Measurements from ENCODE around the gene KCNK1. TPM values are rescaled to one million over a fixed set of nuclear protein-coding genes. Genes with fewer than 3 reads are reported as not detected.

KCNK1 gene
- total and polyA plus RNA-seq, 2 of the 4 experiments (the other 2 are of a cell fraction), result 0.90 to 1.6 TPM

DNA sequence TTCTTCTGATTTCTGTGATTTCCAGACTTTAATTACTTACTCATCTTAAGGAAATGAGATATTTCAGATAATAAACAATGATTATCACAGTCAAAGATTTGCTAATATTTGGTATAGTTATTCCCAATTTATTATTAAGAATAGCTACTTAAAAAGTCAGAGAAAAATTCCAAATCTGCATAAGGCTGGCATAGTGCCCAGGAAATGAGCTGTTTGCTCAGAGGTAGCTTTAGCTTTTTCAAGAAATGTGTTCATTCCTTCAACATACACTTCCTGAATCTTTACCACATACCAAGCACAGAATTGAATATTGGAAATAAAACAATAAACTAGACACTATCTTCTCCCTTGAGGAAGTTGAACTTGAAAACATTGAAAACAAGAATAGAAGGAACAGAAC, 44.3 kb upstream of the KCNK1 start:
- Histone ChIP-seq H3K27me3 (ENCODE audit: control insufficient read depth, insufficient read depth, low read length) (no peaks in the 10 kb centered on the region), H3K23ac (ENCODE audit: low read depth, low read length) (no peak overlapping the region), H4K5ac (ENCODE audit: low read depth, low read length) (no peak overlapping the region), H3K18ac (ENCODE audit: low read depth, low read length) (no peak overlapping the region), H3K9me3 (ENCODE audit: control insufficient read depth, insufficient read depth, low read length) (peaks cover 5% of the 10 kb centered on the region), H2BK15ac (ENCODE audit: low read depth, low read length) (no peak overlapping the region), H3K14ac (replicated peaks; ENCODE audit: low read depth, low read length) (no peak overlapping the region), H4K91ac (ENCODE audit: insufficient read depth, low read depth, low read length) (no peak overlapping the region), H3K4me1 (ENCODE audit: control insufficient read depth, insufficient read depth, low read length) (no peaks in the 10 kb centered on the region), H2AK9ac (replicated peaks; ENCODE audit: low read depth, low read length, poor library complexity) (no peak overlapping the region), H4K8ac (ENCODE audit: low read depth in 2 of 2, low read length in 2 of 2) (no peak overlapping the region), H2BK5ac (ENCODE audit: low read depth, low read length, poor library complexity, severe bottlenecking) (no peak overlapping the region), H2AFZ (replicated peaks; ENCODE audit: low read length, poor library complexity) (no peak overlapping the region), H2BK20ac (ENCODE audit: low read depth, low read length) (no peak overlapping the region), H3K4ac (ENCODE audit: low read depth, low read length) (no peak overlapping the region), H3K36me3 (ENCODE audit: control insufficient read depth, insufficient read depth, low read length) (no peaks in the 10 kb centered on the region), H2BK120ac (ENCODE audit: low read depth, low read length) (no peak overlapping the region), H3K4me3 (ENCODE audit: insufficient read depth, low read depth, low read length) (no peak overlapping the region), H3K56ac (ENCODE audit: extremely low read depth, insufficient read depth, low read length) (no peak overlapping the region), H2AK5ac (ENCODE audit: low read depth, low read length) (no peak overlapping the region), H3K9ac (ENCODE audit: low read depth, low read length) (no peak overlapping the region), H4K20me1 (ENCODE audit: insufficient read depth, low read length) (no peaks in the 10 kb centered on the region), H3K27ac (ENCODE audit: insufficient read depth, low read length) (no peak overlapping the region), H3K79me1 (ENCODE audit: low read depth in 1 of 2, low read length in 2 of 2) (no peaks in the 10 kb centered on the region), H3K4me2 (ENCODE audit: low read depth, low read length) (no peak overlapping the region), H3K9me1 (ENCODE audit: insufficient read depth, low read length) (no peaks in the 10 kb centered on the region)
- POLR2A ChIA-PET (ENCODE audit: unreplicated experiment), result no interaction called here
- CTCF ChIA-PET, result no interaction called here
- in situ Hi-C loops (cut with MboI; ENCODE audit: low sequenced_read_pairs), result no loop called here
- BruUV-seq (replicated peaks), result no TSS peak
- no peak for TF ChIP-seq RAD21 (IDR thresholded peaks at IDR 0.05; ENCODE audit: low read length)
- TF ChIP-seq, protein P1, sequence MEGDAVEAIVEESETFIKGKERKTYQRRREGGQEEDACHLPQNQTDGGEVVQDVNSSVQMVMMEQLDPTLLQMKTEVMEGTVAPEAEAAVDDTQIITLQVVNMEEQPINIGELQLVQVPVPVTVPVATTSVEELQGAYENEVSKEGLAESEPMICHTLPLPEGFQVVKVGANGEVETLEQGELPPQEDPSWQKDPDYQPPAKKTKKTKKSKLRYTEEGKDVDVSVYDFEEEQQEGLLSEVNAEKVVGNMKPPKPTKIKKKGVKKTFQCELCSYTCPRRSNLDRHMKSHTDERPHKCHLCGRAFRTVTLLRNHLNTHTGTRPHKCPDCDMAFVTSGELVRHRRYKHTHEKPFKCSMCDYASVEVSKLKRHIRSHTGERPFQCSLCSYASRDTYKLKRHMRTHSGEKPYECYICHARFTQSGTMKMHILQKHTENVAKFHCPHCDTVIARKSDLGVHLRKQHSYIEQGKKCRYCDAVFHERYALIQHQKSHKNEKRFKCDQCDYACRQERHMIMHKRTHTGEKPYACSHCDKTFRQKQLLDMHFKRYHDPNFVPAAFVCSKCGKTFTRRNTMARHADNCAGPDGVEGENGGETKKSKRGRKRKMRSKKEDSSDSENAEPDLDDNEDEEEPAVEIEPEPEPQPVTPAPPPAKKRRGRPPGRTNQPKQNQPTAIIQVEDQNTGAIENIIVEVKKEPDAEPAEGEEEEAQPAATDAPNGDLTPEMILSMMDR (conservative IDR thresholded peaks at IDR 0.05; ENCODE audit: low read depth, low read length), result no peak
- TF ChIP-seq, protein P2, sequence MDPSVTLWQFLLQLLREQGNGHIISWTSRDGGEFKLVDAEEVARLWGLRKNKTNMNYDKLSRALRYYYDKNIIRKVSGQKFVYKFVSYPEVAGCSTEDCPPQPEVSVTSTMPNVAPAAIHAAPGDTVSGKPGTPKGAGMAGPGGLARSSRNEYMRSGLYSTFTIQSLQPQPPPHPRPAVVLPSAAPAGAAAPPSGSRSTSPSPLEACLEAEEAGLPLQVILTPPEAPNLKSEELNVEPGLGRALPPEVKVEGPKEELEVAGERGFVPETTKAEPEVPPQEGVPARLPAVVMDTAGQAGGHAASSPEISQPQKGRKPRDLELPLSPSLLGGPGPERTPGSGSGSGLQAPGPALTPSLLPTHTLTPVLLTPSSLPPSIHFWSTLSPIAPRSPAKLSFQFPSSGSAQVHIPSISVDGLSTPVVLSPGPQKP (IDR thresholded peaks at IDR 0.05; ENCODE audit: borderline replicate concordance, low read depth, low read length), result no peak
- TF ChIP-seq FOS (IDR thresholded peaks at IDR 0.05; ENCODE audit: low read depth, low read length), result no peak
- no peak for TF ChIP-seq RCOR1 (IDR thresholded peaks at IDR 0.05; ENCODE audit: insufficient replicate concordance, low read length)
- no peak for TF ChIP-seq MAZ (IDR thresholded peaks at IDR 0.05; ENCODE audit: borderline replicate concordance, low read depth, low read length)
- no peak for TF ChIP-seq CHD1 (IDR thresholded peaks at IDR 0.05; ENCODE audit: low read depth, low read length)
- no peak for TF ChIP-seq NFE2L2 (IDR thresholded peaks at IDR 0.05; ENCODE audit: low read depth, low read length)
- no peak for TF ChIP-seq MAFK (IDR thresholded peaks at IDR 0.05; ENCODE audit: low read depth, low read length)
- TF ChIP-seq POLR2A (IDR thresholded peaks at IDR 0.05; ENCODE audit: low read depth, low read length), result no peak
- TF ChIP-seq, protein P3, sequence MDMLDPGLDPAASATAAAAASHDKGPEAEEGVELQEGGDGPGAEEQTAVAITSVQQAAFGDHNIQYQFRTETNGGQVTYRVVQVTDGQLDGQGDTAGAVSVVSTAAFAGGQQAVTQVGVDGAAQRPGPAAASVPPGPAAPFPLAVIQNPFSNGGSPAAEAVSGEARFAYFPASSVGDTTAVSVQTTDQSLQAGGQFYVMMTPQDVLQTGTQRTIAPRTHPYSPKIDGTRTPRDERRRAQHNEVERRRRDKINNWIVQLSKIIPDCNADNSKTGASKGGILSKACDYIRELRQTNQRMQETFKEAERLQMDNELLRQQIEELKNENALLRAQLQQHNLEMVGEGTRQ (IDR thresholded peaks at IDR 0.05; ENCODE audit: low read depth, low read length), result no peak
- no peak for TF ChIP-seq RFX5 (IDR thresholded peaks at IDR 0.05; ENCODE audit: low read depth, low read length)
- TF ChIP-seq BHLHE40 (IDR thresholded peaks at IDR 0.05; ENCODE audit: low read depth, low read length), result no peak
- TF ChIP-seq MXI1 (IDR thresholded peaks at IDR 0.05; ENCODE audit: borderline replicate concordance, low read depth, low read length), result no peak
- no peak for TF ChIP-seq CEBPB (IDR thresholded peaks at IDR 0.05; ENCODE audit: low read depth, low read length)
- no peak for TF ChIP-seq SMC3 (IDR thresholded peaks at IDR 0.05; ENCODE audit: low read depth, low read length)
- no peak for ATAC-seq (ENCODE audit: low read depth)
- no peak for DNase-seq
- intact Hi-C loops (cut with micrococcal nuclease), result no loop called here
- dilution Hi-C loops (cut with HindIII; ENCODE audit: low sequenced_read_pairs, unreplicated experiment), result no loop called here

Data from IMR-90 (cell line).